DND-41 (cell line): ENCODE data around the gene SUV39H1.

Source experiments
- CTCF ChIP-seq: IDR thresholded peaks from 2 replicates; pipeline ENCODE4 v1.5.1; 2012; ENCODE audit warnings: borderline replicate concordance, low read length, moderate library complexity, mild to moderate bottlenecking; ENCODE audit not compliant: poor library complexity, severe bottlenecking; ENCODE audit errors: extremely low read depth
- EZH2 ChIP-seq: IDR thresholded peaks from 3 replicates; pipeline ENCODE4 v1.6.1; 2012; ENCODE audit warnings: borderline replicate concordance, low read depth, mild to moderate bottlenecking, moderate library complexity, low read length, inconsistent platforms; ENCODE audit not compliant: severe bottlenecking

GRCh38 chrX:48698306-48698705 is 1.8 kb downstream of the SUV39H1 start:
- TF ChIP-seq CTCF: no peak
- TF ChIP-seq EZH2: no peak
